Smooth muscle cell (in vitro differentiated cells): Measurements from ENCODE around the gene SMARCD3. TPM values are rescaled to one million over a fixed set of nuclear protein-coding genes. Genes with fewer than 3 reads are reported as not detected.

Experiments
- DNase-seq: peaks from one replicate; lab custom pipeline; 2025; ENCODE audit not compliant: unreplicated experiment; lab: John Stamatoyannopoulos, UW
- H2AFZ ChIP-seq: fragments of 200-600 bp; sonication (generic); 2 replicates; pipeline ENCODE4 v1.6.0; 2016; ENCODE audit warnings: antibody characterized with exemption, low read depth, mild to moderate bottlenecking
- H3F3A ChIP-seq: fragments of 200-600 bp; sonication (generic); 2 replicates; pipeline ENCODE4 v1.6.0; 2017; ENCODE audit warnings: antibody characterized with exemption, low read depth
- H3K27ac ChIP-seq: fragments of 200-600 bp; sonication (generic); 2 replicates; pipeline ENCODE4 v1.5.1; 2016; ENCODE audit warnings: low read depth, mild to moderate bottlenecking
- H3K27me3 ChIP-seq: fragments of 200-600 bp; sonication (generic); 2 replicates; pipeline ENCODE4 v1.6.1; 2016; ENCODE audit warnings: low read depth, mild to moderate bottlenecking
- H3K36me3 ChIP-seq: fragments of 200-600 bp; sonication (generic); 2 replicates; pipeline ENCODE4 v1.5.1; 2016; ENCODE audit warnings: low read depth
- H3K4me1 ChIP-seq: fragments of 200-600 bp; sonication (generic); 2 replicates; pipeline ENCODE4 v1.5.1; 2016; ENCODE audit warnings: low read depth
- H3K4me2 ChIP-seq: fragments of 200-600 bp; sonication (generic); 2 replicates; pipeline ENCODE4 v1.6.0; 2016; ENCODE audit warnings: mild to moderate bottlenecking
- H3K4me3 ChIP-seq: fragments of 200-600 bp; sonication (generic); 2 replicates; pipeline ENCODE4 v1.5.1; 2016; ENCODE audit warnings: mild to moderate bottlenecking
- H3K79me2 ChIP-seq: fragments of 200-600 bp; sonication (generic); 2 replicates; pipeline ENCODE4 v1.6.0; 2016; ENCODE audit warnings: low read depth, mild to moderate bottlenecking
- H3K9ac ChIP-seq: fragments of 200-600 bp; sonication (generic); 2 replicates; pipeline ENCODE4 v1.6.0; 2016; ENCODE audit warnings: low read depth
- H3K9me3 ChIP-seq: fragments of 200-600 bp; sonication (generic); replicated peaks from 2 replicates; pipeline ENCODE4 v1.5.1; 2016; ENCODE audit warnings: low read depth
- H4K20me1 ChIP-seq: fragments of 200-600 bp; sonication (generic); 2 replicates; pipeline ENCODE4 v1.6.0; 2016; ENCODE audit warnings: low read depth
- CTCF ChIP-seq: fragments of 200-600 bp; sonication (generic); IDR thresholded peaks from 2 replicates; pipeline ENCODE4 v1.5.1; 2017; ENCODE audit warnings: borderline replicate concordance, mild to moderate bottlenecking, antibody characterized with exemption; ENCODE audit not compliant: insufficient read depth, poor library complexity, severe bottlenecking
- WGBS: methylation state at CpG from one replicate; pipeline ENCODE4 v1.1.7; 2016; ENCODE audit warnings: low lambda C conversion rate; 5-methylcytosine and 5-hydroxymethylcytosine counted together
- polyA plus RNA-seq: library from polyadenylated mRNA; unstranded; fragments of >200 nt; fragmentation: Nextera tagmentation; extraction: Ambion mirVana; gene quantifications from 2 replicates; pipeline ENCODE4 v1.2.1, GENCODE V29; 2016
- total RNA-seq: library from RNA; depleted of rRNA; stranded (reverse); fragments of >200 nt; gene quantifications from 2 replicates; pipeline ENCODE4 v1.2.3, GENCODE V29; 2014

The SMARCD3 gene
- total and polyA plus RNA-seq, 2 experiments from 2014 or later: 44.4 to 58.1 TPM

GRCh38 chr7:151238190-151238810 is 10.2 kb downstream of the SMARCD3 start:
- WGBS: 95% methylated on average over 15 of the region's 17 CpGs
- no peak overlapping the region for H3K27ac ChIP-seq
- no peak overlapping the region for H3K4me3 ChIP-seq
- peaks cover 40% of the 10 kb centered on the region for H3K79me2 ChIP-seq
- H3F3A ChIP-seq: no peaks in the 10 kb centered on the region
- H3K9ac ChIP-seq: no peak overlapping the region
- DNase-seq: no peak
- H4K20me1 ChIP-seq: peaks cover 100% of the 10 kb centered on the region
- no peak for TF ChIP-seq CTCF
- no peak overlapping the region for H2AFZ ChIP-seq
- H3K4me1 ChIP-seq: peaks cover 10% of the 10 kb centered on the region
- H3K9me3 ChIP-seq: no peaks in the 10 kb centered on the region
- no peaks in the 10 kb centered on the region for H3K36me3 ChIP-seq
- no peak overlapping the region for H3K4me2 ChIP-seq
- H3K27me3 ChIP-seq: no peaks in the 10 kb centered on the region

GRCh38 chr7:151237244-151238189 is 11.0 kb downstream of the SMARCD3 start:
- WGBS: 94% methylated on average over 44 of the region's 44 CpGs
- Histone ChIP-seq H3K27ac (no peak overlapping the region), H3K4me1 (peaks cover 11% of the 10 kb centered on the region), H3K79me2 (peaks cover 47% of the 10 kb centered on the region), H3K9ac (no peak overlapping the region), H3K9me3 (no peaks in the 10 kb centered on the region), H3K27me3 (no peaks in the 10 kb centered on the region), H3K4me2 (no peak overlapping the region), H2AFZ (no peak overlapping the region), H3K36me3 (no peaks in the 10 kb centered on the region), H3K4me3 (no peak overlapping the region), H4K20me1 (peaks cover 94% of the 10 kb centered on the region), H3F3A (no peaks in the 10 kb centered on the region)
- TF ChIP-seq CTCF: no peak
- no peak for DNase-seq

- Histone ChIP-seq H3K79me2 (peaks cover 52% of the 10 kb centered on the region), H2AFZ (no peak overlapping the region), H3K4me3 (no peak overlapping the region), H3K36me3 (no peaks in the 10 kb centered on the region), H3K4me1 (peaks cover 16% of the 10 kb centered on the region), H3K27me3 (no peaks in the 10 kb centered on the region), H3F3A (no peaks in the 10 kb centered on the region), H3K27ac (no peak overlapping the region), H3K4me2 (no peak overlapping the region), H3K9ac (no peak overlapping the region), H4K20me1 (peaks cover 83% of the 10 kb centered on the region), H3K9me3 (no peaks in the 10 kb centered on the region)
- TF ChIP-seq CTCF: no peak
- 98% methylated on average over 13 of the region's 13 CpGs for WGBS
- DNase-seq: no peak
These were observed 12.1 kb downstream of the SMARCD3 start for GRCh38 chr7:151236406-151236805.
